WI38 (cell line): ENCODE measurements around the gene POLR3C.

ENCODE experiments used
- H3K4me3 ChIP-seq: 2 replicates; pipeline ENCODE4 v1.5.1; 2011; ENCODE audit warnings: low read depth, mild to moderate bottlenecking, control low read depth, low read length
- TF ChIP-seq, protein P1 (sequence below): IDR thresholded peaks from 2 replicates; pipeline ENCODE4 v1.5.1; 2012; ENCODE audit warnings: low read depth, mild to moderate bottlenecking, control low read depth, low read length

The POLR3C gene

DNA sequence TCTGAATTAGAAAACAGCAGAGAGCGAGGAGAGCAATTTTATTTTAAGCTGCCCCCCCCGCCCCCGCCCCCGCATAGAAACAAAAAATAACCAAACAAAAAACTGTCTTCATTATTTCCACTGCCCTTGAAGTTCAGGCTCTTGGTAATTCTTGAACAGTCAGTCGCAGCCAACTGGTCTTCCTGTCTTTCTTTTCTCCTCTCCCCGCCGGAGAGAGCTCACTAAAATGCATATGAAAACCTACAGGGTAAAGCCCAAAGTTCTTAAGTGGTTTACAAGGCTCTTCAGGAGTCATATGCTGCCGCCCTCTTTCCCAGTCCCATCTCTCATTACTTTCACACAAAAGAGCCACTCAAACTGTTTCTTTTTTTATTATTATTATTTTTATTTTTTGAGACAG, 62.8 kb downstream of the POLR3C start:
- TF ChIP-seq, protein P1, sequence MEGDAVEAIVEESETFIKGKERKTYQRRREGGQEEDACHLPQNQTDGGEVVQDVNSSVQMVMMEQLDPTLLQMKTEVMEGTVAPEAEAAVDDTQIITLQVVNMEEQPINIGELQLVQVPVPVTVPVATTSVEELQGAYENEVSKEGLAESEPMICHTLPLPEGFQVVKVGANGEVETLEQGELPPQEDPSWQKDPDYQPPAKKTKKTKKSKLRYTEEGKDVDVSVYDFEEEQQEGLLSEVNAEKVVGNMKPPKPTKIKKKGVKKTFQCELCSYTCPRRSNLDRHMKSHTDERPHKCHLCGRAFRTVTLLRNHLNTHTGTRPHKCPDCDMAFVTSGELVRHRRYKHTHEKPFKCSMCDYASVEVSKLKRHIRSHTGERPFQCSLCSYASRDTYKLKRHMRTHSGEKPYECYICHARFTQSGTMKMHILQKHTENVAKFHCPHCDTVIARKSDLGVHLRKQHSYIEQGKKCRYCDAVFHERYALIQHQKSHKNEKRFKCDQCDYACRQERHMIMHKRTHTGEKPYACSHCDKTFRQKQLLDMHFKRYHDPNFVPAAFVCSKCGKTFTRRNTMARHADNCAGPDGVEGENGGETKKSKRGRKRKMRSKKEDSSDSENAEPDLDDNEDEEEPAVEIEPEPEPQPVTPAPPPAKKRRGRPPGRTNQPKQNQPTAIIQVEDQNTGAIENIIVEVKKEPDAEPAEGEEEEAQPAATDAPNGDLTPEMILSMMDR = no peak
- no peak overlapping the region for H3K4me3 ChIP-seq

DNA sequence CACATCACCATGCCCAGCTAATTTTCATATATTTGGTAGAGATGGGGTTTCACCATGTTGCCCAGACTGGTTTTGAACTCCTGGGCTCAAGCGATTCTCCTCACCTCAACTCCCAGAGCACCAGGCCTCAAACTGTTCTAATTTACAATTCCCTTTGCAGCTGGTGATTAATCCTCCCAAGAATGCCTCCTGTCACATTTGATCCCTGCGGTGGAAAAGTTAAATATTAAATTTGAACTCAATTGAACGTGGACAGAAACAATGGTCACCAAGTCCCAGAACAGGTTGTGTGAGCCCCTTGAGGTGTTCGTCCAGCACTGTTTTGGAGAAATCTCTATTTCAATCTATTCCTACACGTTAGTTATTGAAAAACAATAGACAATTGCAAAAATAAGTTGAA, 63.6 kb downstream of the POLR3C start:
- TF ChIP-seq, protein P1 = no peak
- no peak overlapping the region for H3K4me3 ChIP-seq

DNA sequence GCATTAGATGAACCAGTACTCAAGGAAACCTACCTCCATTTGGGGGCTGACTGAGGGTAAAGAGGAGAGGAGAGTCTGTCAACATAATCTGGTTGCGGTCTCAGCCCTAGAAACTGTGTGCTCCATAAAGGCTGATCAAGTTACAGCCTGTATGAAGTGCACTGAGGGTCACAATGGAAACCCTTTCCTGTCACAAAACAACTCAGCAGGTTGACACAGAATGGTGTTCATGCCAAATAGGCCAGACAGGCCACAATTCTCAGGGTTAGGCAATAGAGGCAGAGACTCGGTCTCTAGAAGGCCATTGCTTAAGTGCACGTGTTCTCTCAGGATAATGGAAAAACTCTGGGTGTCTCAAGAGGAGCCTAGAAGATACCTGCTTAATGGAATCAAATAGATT, 65.7 kb downstream of the POLR3C start:
- TF ChIP-seq, protein P1 = no peak
- no peak overlapping the region for H3K4me3 ChIP-seq

GRCh38 chr1:145891143-145891542, 67.1 kb downstream of the POLR3C start:
- TF ChIP-seq, protein P1 = no peak

DNA sequence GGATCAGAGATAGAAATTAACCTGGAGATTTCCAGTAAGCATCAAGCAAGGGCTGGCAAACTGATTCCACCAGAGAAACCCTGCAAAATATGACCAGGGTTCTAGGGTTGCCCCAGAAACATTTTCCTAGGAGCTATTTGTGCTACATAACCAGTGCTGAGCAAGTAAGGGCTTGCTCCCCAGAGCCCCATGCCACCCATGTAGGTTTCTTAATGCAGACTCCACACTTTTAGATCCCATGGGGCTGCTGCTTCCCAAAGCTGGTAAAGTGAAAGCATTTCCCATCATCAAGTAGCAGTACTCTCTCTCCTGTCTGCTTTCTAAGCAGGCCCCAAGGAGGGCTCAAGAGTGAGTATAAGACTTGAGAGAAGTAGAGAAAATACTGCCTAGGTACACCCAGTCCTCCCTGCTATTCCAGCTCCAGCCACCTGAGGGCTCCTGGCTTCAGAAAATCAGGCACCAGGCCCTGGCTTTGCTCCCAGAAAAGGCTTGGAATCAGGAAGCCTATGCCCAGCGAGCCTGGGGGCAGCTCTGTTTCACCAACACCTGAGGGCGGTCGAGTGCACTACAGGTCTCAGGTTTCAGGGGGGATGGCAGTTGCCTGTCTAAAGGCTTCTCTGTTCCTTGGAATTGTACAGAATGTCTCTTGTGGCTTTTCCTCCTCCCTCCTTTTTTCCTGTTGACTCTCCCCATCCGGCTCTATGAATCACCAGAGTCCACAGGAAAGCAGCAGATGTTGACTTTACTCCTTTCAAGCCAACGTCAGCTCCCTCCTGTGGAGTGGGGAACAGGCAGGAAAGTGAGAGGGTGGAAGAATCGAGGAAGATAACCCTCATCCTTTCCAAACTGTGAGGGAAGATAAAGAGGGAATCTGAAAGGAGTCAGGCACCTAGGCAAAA, 67.8 kb downstream of the POLR3C start:
- TF ChIP-seq, protein P1 = peak; percentile 96
- peak overlapping the region; percentile 23; the same call in 1 of the 2 replicates for H3K4me3 ChIP-seq

More at GRCh38 chr1:145891143-145891542, 67.1 kb downstream of the POLR3C start:
- no peak overlapping the region for H3K4me3 ChIP-seq

GRCh38 chr1:145892486-145893087, 68.6 kb downstream of the POLR3C start:
- TF ChIP-seq, protein P1 = no peak
- H3K4me3 ChIP-seq = peak overlapping the region; percentile 23; the same call in 1 of the 2 replicates
